Aorta (tissue), 5 donors: ENCODE measurements around the gene UBXN6. TPM values are rescaled to one million over a fixed set of nuclear protein-coding genes. Genes with fewer than 3 reads are reported as not detected.
A peak's percentile ranks its signal among the peaks of the same experiment; 100 is the strongest.

Source experiments
- ATAC-seq: fragments of 200-7000 bp; cut with Tn5 transposase; one replicate; pipeline ENCODE4 v1.9.1; 2022; ENCODE audit warnings: moderate library complexity; ENCODE audit not compliant: low FRiP score
- DNase-seq, 2 donors: peaks; one replicate each; pipeline ENCODE4 v3.0.0-alpha.2; 2020
- H3K27ac ChIP-seq, 2 donors: one replicate each; pipeline ENCODE4 v1.5.1; 2013; ENCODE audit warnings: low read length in 2 of 2, mild to moderate bottlenecking in 2 of 2, moderate library complexity in 2 of 2, control low read depth in 1 of 2, inconsistent platforms in 1 of 2, low read depth in 1 of 2
- H3K27me3 ChIP-seq, 2 donors: one replicate each; pipeline ENCODE4 v1.6.1; 2013; ENCODE audit warnings: control low read depth in 1 of 2, low read length in 1 of 2, mild to moderate bottlenecking in 1 of 2, moderate library complexity in 1 of 2; ENCODE audit not compliant: insufficient read depth in 2 of 2, control insufficient read depth in 1 of 2
- H3K36me3 ChIP-seq, 2 donors: one replicate each; pipeline ENCODE4 v1.6.1; 2013; ENCODE audit warnings: control low read depth in 1 of 2, low read length in 1 of 2, mild to moderate bottlenecking in 1 of 2; ENCODE audit not compliant: insufficient read depth in 2 of 2, control insufficient read depth in 1 of 2
- H3K4me1 ChIP-seq, 2 donors: one replicate each; pipeline ENCODE4 v1.6.1; 2013; ENCODE audit warnings: low read length in 2 of 2, control low read depth in 1 of 2, mild to moderate bottlenecking in 1 of 2, moderate library complexity in 1 of 2; ENCODE audit not compliant: insufficient read depth in 2 of 2, control insufficient read depth in 1 of 2
- H3K4me3 ChIP-seq, 2 donors: one replicate each; pipeline ENCODE4 v1.5.1; 2013; ENCODE audit warnings: low read length in 2 of 2, control low read depth in 1 of 2, mild to moderate bottlenecking in 1 of 2
- H3K9me3 ChIP-seq: one replicate; pipeline ENCODE4 v1.6.1; 2013; ENCODE audit warnings: mild to moderate bottlenecking, low read length; ENCODE audit not compliant: control insufficient read depth
- WGBS, 2 donors: extraction: QIAGEN DNeasy Blood & Tissue Kit; methylation state at CpG; one replicate each; pipeline ENCODE4 v1.1.7; 2013; 5-methylcytosine and 5-hydroxymethylcytosine counted together
- intact Hi-C, 2 donors: fragments of 100-400 bp; cut with DNase I; formaldehyde crosslinking; loops; one replicate each; pipeline versions ENCODE4 v1.14.2 to v1.15.0; 2022
- polyA plus RNA-seq, 2 donors: library from polyadenylated mRNA; stranded (reverse); fragments of 200-250 nt; gene quantifications; one replicate each; pipeline ENCODE4 v1.2.3, GENCODE V29; 2013
- total RNA-seq, 2 donors: library from RNA; stranded (reverse); fragmentation: NEBNext Ultra II Directional; extraction: Animal tissue kit (Norgen Biotek cat#: 25700); gene quantifications; one replicate each; pipeline ENCODE4 v1.2.1, GENCODE V29; 2021
- donor health status: healthy with polysubstance abuse.
- donor health status: Bipolar disorder and iron deficiency.
- donor health status: DM: no; HTN: no; CAD: no.
- donor health status: DM: no; HTN: no; CAD: no.
- donor health status: DM: yes; HTN: yes; CAD: no.

UBXN6 gene
- total and polyA plus RNA-seq, 4 donors, result 78.5 to 181 (median 85.8) TPM

DNA sequence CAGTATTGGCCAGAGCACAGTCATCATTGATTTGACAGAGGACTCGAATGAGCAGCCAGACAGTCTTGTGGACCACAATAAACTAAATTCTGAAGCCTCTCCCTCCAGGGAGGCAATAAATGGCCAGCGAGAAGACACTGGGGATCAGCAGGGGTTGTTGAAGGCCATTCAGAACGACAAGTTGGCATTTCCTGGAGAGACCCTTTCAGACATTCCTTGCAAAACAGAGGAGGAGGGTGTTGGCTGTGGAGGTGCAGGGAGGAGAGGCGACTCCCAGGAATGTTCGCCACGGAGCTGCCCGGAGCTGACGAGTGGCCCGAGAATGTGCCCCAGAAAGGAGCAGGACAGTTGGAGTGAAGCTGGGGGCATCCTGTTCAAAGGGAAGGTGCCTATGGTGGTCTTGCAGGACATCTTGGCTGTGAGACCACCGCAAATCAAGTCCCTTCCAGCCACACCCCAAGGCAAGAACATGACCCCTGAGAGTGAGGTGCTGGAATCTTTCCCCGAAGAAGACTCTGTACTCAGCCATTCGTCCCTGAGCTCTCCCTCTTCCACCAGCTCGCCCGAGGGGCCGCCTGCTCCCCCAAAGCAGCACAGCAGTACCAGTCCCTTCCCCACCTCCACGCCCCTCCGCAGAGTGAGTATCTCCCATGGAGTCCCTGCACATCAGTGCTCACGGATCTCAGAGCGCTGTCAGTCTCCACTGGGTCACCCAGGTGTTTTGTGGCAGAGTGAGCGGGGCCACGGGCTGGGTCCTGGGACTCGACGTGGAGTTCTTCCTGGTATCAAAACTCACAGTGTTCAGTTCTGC is 48.3 kb downstream of the UBXN6 start:
- H3K9me3 ChIP-seq, result no peaks in the 10 kb centered on the region
- DNase-seq (no peak), ATAC-seq (no peak)
- no peaks in the 10 kb centered on the region for H3K4me1 ChIP-seq
- intact Hi-C loops, result no loop called here
- H3K4me3 ChIP-seq, result no peak overlapping the region
- H3K36me3 ChIP-seq, result no peaks in the 10 kb centered on the region
- H3K27me3 ChIP-seq, result no peaks in the 10 kb centered on the region
- WGBS, 2 donors, result 89 to 90% methylated on average over 23 of the region's 23 CpGs
- no peak overlapping the region for H3K27ac ChIP-seq

DNA sequence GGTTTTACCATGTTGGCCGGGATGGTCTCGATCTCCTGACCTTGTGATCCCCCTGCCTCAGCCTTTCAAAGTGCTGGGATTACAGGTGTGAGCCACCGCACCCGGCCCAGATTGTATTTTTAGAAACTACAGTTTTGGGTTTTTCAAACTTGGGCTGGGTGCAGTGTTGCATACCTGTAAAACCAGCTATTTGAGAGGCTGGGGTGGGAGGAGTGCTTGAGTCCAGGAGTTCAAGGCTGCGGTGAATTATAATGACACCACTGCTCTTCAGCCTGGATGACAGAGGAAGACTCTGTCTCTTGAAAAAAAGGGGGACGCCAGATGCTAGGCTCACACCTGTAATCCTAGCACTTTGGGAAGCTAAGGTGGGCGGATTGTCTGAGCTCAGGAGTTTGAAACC is 51.0 kb downstream of the UBXN6 start:
- H3K27ac ChIP-seq, result no peak overlapping the region
- ATAC-seq, result no peak
- no peak overlapping the region for H3K4me3 ChIP-seq
- no peaks in the 10 kb centered on the region for H3K36me3 ChIP-seq
- no peaks in the 10 kb centered on the region for H3K27me3 ChIP-seq
- no peak for DNase-seq
- intact Hi-C loops, result no loop called here
- no peaks in the 10 kb centered on the region for H3K9me3 ChIP-seq
- H3K4me1 ChIP-seq, result no peaks in the 10 kb centered on the region
- WGBS, 2 donors, result 92 to 95% methylated on average over 7 of the region's 7 CpGs

DNA sequence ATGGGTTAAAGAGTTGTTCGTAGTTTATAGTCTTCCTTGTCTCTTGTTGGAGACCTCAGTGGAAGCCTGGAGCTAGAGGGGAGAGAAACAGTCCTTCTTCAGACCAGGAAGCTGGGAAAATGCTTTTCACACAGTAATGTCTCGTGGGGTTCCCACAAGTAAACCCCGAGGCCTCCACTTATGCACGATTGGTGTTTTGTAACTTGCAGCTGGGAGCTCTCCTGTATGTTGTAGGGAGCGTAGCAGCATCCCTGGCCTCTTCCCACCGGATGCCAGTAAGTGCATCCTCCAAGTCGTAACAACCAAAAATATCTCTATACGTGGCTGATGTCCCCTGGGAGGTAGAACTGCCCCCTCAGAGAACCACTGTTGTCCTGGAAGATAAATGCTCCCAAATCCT is 51.6 kb downstream of the UBXN6 start:
- no peaks in the 10 kb centered on the region for H3K36me3 ChIP-seq
- H3K4me1 ChIP-seq, result no peaks in the 10 kb centered on the region
- DNase-seq, result no peak
- H3K27ac ChIP-seq, result no peak overlapping the region
- intact Hi-C loops, result no loop called here
- H3K4me3 ChIP-seq, result no peak overlapping the region
- H3K9me3 ChIP-seq, result no peaks in the 10 kb centered on the region
- ATAC-seq, result no peak
- no peaks in the 10 kb centered on the region for H3K27me3 ChIP-seq
- 89 to 90% methylated on average over 8 of the region's 8 CpGs for WGBS, 2 donors

DNA sequence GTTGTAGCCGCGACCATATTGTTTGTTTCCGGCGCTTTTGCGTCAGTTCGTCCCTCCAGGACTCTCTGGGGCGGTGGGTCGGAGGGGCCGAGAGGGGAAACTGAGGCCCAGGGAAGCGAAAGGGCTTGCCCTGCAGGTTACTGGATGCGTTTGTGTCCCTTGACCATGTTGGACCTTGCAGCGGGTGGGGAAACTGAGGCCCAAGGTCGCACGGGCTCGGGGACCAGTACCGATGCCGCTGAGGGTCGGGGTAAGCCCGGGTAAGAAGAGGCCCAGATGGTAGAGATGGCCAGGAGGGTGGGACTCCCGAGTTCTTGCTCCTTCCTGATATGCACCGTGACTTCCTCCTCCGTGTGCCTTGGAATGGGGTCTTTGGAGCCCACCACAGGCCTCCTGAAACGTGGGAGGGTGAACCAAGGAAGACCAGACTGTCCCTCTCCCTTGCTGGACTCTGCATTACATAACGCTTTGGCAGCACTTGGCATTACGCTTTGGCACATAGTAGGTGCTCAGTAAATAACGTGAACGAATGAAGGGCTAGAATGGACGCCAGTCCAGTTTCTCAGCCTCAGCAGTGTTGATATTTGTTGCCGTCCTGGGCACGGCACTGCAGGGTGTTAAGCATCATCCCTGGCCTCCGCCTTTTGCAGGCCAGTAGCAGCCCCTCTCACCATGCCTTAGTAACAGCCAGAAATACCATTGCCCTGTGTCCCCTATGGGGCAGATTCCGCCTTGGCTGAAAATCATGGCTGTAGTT is 54.4 kb downstream of the UBXN6 start:
- H3K36me3 ChIP-seq, result no peaks in the 10 kb centered on the region
- no peak for DNase-seq
- intact Hi-C loops, result loop anchor here (2.0 to 5.0 kb wide), 5 partner anchors 54 to 156 kb away; partner anchors contain the start of genes UBXN6 (in 2 of the 2), MPND (in 1 of the 2) and YJU2 (in 1 of the 2)
- ATAC-seq, result no peak
- no peaks in the 10 kb centered on the region for H3K27me3 ChIP-seq
- H3K9me3 ChIP-seq, result no peaks in the 10 kb centered on the region
- no peaks in the 10 kb centered on the region for H3K4me1 ChIP-seq
- peak overlapping the region; percentile 24 to 40 for H3K4me3 ChIP-seq
- no peak overlapping the region for H3K27ac ChIP-seq
- WGBS, 2 donors, result 10 to 11% methylated on average over 32 of the region's 32 CpGs

DNA sequence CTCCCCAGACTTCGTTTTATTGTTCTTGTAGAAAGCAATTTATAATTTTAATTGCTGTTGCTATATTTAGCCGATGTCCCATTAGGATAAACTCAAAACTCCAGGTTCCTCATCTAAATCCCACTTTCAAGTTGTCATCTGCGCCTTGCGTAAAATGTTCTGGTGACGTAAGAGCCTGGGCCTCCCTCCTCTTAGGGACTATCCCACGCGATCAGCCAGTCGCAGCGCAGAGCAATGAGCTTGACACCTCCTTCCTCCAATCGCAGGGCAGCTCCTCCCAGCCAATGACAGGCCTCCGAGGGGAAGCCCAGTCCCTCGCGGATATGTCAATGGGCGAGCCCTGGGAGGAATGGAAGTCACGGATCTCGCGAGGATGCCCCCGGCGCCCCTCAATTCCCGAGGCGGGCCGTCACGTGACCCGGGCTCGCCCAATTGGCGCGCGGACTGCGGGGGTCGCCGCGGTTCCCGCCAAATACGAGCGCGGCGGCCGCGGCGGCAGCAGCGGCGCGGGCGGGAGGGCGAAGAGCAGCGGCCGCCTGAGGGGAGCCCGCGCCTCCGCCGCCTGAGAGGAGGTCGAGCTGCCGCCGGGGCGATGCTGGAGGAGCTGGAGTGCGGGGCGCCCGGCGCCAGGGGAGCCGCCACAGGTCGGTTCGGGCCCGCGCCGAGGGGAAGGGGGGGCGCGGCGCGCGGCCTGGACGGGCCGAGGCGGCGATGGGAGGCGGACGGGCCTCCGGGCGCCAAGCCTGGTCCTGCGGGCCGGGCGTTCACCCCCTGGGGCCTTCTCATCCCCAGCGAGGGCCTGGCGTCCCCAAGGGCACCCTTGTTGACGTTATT is 55.2 kb downstream of the UBXN6 start, which contains the start of gene CHAF1A:
CHAF1A (plus strand) TSS at position 470 of the 834 bp plus-strand sequence; CDS start at position 593, 123 bp downstream.
- Histone ChIP-seq H3K36me3 (no peaks in the 10 kb centered on the region), H3K9me3 (no peaks in the 10 kb centered on the region), H3K27me3 (no peaks in the 10 kb centered on the region), H3K4me1 (no peaks in the 10 kb centered on the region), H3K4me3 (peak within 1 kb of the TSS; percentile 24 to 40), H3K27ac (peak within 1 kb of the TSS in 1 of 2 donors; percentile 41)
- intact Hi-C loops, result loop anchor here (2.0 to 5.0 kb wide), 5 partner anchors 54 to 155 kb away; partner anchors contain the start of genes UBXN6 (in 2 of the 2), MPND (in 1 of the 2) and YJU2 (in 1 of the 2)
- peak; percentile 100 for DNase-seq
- peak; percentile 96 for ATAC-seq
- 0 to 1% methylated on average over 57 to 84 of the region's 84 CpGs for WGBS, 2 donors

DNA sequence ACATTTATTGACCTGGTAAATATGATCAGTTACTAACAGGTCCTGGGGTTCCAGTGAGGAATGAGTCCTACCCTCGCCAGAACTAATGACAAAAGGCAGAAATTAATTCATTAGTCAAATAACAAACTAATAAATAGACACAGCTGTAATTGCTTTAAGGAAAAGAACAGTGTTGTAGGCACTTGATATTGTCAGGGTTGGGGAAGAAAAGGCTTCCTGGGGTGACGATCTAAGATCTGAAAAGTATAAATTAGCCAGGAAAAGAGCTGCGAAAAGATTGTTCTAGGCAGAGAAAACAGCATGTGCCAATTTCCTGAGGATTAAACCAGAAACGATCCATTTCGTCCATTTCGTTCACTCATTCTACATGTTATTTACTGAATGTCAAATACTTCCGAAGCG is 55.8 kb downstream of the UBXN6 start:
- Histone ChIP-seq H3K27ac (peak overlapping the region in 1 of 2 donors; percentile 41), H3K36me3 (no peaks in the 10 kb centered on the region), H3K4me1 (no peaks in the 10 kb centered on the region), H3K9me3 (no peaks in the 10 kb centered on the region), H3K27me3 (no peaks in the 10 kb centered on the region), H3K4me3 (peak overlapping the region; percentile 20 to 32)
- ATAC-seq, result no peak
- WGBS, 2 donors, result 0 to 2% methylated on average over 8 of the region's 8 CpGs
- DNase-seq, result no peak
- intact Hi-C loops, result loop anchor here (2.0 to 5.0 kb wide), 5 partner anchors 55 to 154 kb away; partner anchors contain the start of genes UBXN6 (in 2 of the 2), MPND (in 1 of the 2) and YJU2 (in 1 of the 2)

DNA sequence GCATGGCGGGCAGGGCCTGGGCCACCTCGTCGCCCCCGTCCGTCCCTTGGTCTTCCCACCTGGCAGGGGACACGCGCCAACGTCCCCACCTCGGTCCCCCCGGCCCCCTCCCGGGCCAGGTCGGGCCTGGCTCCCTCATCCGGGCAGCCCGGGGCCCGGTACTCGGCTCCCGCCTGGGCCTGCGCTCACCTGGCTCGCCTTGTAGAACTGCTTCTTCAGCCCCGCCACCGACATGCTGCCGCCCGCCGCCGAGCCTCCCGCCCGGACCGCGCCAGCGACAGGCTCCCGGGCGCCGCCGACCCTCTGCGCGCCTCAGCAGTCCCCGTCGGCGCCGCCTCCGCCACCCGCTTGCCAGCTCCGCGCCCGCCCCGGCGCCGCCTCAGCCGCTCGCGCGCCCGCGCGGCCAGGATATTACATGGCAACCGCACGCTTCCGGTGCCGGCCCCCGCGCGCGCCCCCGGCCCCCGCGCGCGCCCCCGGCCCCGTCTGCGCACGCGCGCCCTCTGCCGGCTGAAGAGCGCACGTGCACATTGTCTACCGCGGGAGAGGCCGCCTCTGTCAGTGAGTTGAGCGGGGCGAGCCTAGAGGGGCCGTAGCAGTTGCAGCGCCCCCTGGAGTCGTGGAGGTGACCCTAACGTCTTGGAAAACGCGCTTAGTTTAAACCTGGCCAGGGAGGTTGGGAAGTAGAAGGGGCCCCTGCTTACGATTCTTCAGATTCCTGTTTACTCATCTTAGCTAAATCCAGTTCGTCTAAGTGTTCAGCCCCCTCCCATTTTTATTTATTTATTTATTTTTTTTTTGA is 57.3 kb downstream of the UBXN6 start, which contains the start of gene SH3GL1:
SH3GL1 (minus strand) TSS at position 413 of the 802 bp plus-strand sequence; CDS start at position 234, 179 bp downstream.
- no peaks in the 10 kb centered on the region for H3K4me1 ChIP-seq
- intact Hi-C loops, result loop anchor here (1.0 to 5.0 kb wide), 5 partner anchors 57 to 153 kb away; partner anchors contain the start of genes MPND (in 1 of the 2), UBXN6 (in 1 of the 2) and YJU2 (in 1 of the 2)
- H3K36me3 ChIP-seq, result no peaks in the 10 kb centered on the region
- DNase-seq (peak; percentile 93 to 96), ATAC-seq (peak; percentile 89)
- peak within 1 kb of the TSS; percentile 62 to 98 for H3K4me3 ChIP-seq
- WGBS, 2 donors, result 1% methylated on average over 58 to 90 of the region's 90 CpGs
- H3K27ac ChIP-seq, result peak within 1 kb of the TSS; percentile 39 to 53
- no peaks in the 10 kb centered on the region for H3K27me3 ChIP-seq
- H3K9me3 ChIP-seq, result no peaks in the 10 kb centered on the region
